GM15510 (cell line): ENCODE data around the gene SLC35F1.

Experiments
- POLR2A ChIP-seq: IDR thresholded peaks from 3 replicates; pipeline ENCODE4 v1.6.1; 2011; ENCODE audit warnings: borderline replicate concordance; ENCODE audit not compliant: insufficient read length; ENCODE audit errors: extremely low read depth

Gene SLC35F1

GRCh38 chr6:118220429-118221128 is 313.5 kb downstream of the SLC35F1 start:
- TF ChIP-seq POLR2A, result no peak

GRCh38 chr6:118223316-118223715 is 316.3 kb downstream of the SLC35F1 start:
- TF ChIP-seq POLR2A, result no peak

- no peak for TF ChIP-seq POLR2A
These were observed 321.8 kb downstream of the SLC35F1 start for GRCh38 chr6:118228886-118229285.

GRCh38 chr6:118240878-118241528 is 333.9 kb downstream of the SLC35F1 start:
- no peak for TF ChIP-seq POLR2A

GRCh38 chr6:118246406-118246805 is 339.3 kb downstream of the SLC35F1 start:
- no peak for TF ChIP-seq POLR2A

GRCh38 chr6:118248171-118248570 is 341.1 kb downstream of the SLC35F1 start:
- TF ChIP-seq POLR2A, result no peak

GRCh38 chr6:118249680-118250079 is 342.6 kb downstream of the SLC35F1 start:
- no peak for TF ChIP-seq POLR2A

- no peak for TF ChIP-seq POLR2A
These were observed 345.4 kb downstream of the SLC35F1 start for GRCh38 chr6:118252474-118252873.

GRCh38 chr6:118253741-118254140 is 346.7 kb downstream of the SLC35F1 start:
- TF ChIP-seq POLR2A, result no peak

GRCh38 chr6:118260833-118261232 is 353.8 kb downstream of the SLC35F1 start:
- TF ChIP-seq POLR2A, result no peak

- TF ChIP-seq POLR2A, result no peak
These were observed 356.9 kb downstream of the SLC35F1 start for GRCh38 chr6:118263921-118264486.

- no peak for TF ChIP-seq POLR2A
These were observed 362.6 kb downstream of the SLC35F1 start for GRCh38 chr6:118269659-118270058.

GRCh38 chr6:118277631-118278030 is 370.6 kb downstream of the SLC35F1 start:
- TF ChIP-seq POLR2A, result no peak

GRCh38 chr6:118280210-118280609 is 373.1 kb downstream of the SLC35F1 start:
- no peak for TF ChIP-seq POLR2A

GRCh38 chr6:118281291-118281690 is 374.2 kb downstream of the SLC35F1 start:
- no peak for TF ChIP-seq POLR2A

GRCh38 chr6:118283766-118284165 is 376.7 kb downstream of the SLC35F1 start:
- TF ChIP-seq POLR2A, result no peak
